HG03520 (cell line): Measurements from ENCODE around the gene KIAA1549.
"Not testable (repeated sequence)": the region's sequence is repeated elsewhere in the genome, so short reads cannot be mapped to it uniquely, and the experiment has no call there.

ENCODE experiments used
- ATAC-seq: cut with Tn5 transposase; IDR thresholded peaks from one replicate; pipeline ENCODE4 v1.9.1; 2021; ENCODE audit warnings: mild to moderate bottlenecking, moderate library complexity; ENCODE audit not compliant: unreplicated experiment

KIAA1549 gene

GRCh38 chr7:138821912-138822311 lies 159.3 kb downstream of the KIAA1549 start:
- ATAC-seq, result no peak

DNA sequence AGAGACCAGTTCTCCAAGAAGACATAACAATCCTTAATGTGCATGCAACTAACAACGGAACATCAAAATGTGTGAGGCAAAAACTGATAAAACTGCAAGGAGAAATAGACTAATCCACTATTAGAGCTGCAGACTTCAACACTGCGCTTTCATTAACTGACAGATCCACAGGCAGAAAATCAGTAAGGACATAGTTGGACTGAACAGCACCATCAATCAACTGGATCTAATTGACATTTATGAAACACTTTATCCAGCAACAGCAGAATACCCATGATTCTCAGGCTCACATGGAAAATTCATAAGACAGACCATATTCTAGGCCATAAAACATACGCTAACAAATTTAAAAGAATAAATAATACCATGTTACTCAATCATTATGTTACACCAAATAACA lies 161.6 kb downstream of the KIAA1549 start:
- ATAC-seq, result no peak

GRCh38 chr7:138816650-138817049 lies 164.5 kb downstream of the KIAA1549 start:
- no peak for ATAC-seq

DNA sequence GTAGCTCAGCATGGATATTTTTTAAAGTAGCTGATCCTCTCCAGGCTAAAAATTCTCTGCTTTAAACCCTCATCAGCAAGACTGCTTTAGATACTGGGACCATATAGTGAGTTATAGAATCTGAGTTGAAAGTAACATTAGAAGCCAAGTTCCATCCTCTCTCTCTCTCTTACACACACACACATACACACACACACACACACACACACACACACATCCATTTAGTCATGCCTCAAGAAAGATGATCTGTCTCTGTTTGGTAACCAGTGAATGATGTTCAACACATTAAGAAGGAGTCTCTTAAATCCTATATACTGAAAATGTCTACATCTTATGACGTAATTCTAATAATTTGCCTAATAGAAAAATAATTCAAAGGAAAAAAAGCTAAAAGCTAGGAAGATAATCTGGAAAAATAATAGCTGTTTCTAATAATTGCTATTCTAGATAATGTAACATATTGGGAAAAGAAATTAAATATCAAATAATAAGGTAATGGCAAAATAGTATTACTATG lies 166.3 kb downstream of the KIAA1549 start:
- ATAC-seq, result no peak

DNA sequence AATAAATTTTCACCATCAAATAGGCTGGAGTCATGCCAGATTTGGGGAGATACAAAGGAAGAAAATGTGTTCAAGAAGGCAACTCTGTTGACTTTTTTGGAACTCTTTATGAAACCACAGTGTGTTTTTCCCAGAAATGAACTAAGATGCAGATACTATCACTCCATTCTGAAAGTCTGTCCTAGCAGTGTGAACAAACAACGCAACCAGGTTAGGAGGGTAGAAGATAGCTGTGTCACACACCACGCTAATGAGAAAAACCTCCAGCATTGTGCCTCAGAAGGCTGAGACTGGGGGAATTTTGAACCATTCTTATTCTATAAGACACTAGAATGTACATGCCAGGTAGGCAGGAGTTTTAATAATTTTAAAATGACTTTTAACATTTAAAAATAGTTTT lies 167.2 kb downstream of the KIAA1549 start:
- no peak for ATAC-seq

DNA sequence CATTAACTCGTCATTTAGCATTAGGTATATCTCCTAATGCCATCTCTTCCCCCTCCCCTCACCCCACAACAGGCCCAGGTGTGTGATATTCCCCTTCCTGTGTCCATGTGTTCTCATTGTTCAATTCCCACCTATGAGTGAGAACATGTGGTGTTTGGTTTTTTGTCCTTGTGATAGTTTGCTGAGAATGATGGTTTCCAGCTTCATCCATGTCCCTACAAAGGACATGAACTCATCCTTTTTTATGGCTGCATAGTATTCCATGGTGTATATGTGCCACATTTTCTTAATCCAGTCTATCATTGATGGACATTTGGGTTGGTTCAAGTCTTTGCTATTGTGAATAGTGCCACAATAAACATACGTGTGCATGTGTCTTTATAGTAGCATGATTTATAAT lies 169.9 kb downstream of the KIAA1549 start:
- ATAC-seq, result not testable (repeated sequence)

- no peak for ATAC-seq
Measured at GRCh38 chr7:138809346-138809745, 171.8 kb downstream of the KIAA1549 start.

DNA sequence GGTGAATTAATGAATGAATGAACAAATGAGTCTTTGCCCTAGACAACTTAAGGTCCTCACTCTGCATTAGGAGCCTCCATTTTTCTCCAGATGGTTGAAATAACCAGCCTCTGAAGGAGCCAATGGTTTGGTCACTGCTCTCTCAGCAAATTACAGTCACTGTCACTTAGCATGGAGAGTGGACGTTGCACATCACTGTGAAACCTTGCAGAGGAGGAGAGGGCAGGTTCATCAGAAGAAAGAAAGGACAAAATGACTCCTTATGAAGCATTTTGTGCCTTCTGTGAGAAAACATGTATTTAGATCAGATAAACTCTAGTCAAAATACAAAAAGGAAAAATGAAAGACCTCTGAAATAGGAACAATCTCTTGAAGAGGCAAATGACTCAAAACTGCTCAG lies 176.6 kb downstream of the KIAA1549 start:
- ATAC-seq, result no peak

GRCh38 chr7:138802706-138803105 lies 178.5 kb downstream of the KIAA1549 start:
- no peak for ATAC-seq

GRCh38 chr7:138801256-138801655 lies 179.9 kb downstream of the KIAA1549 start:
- no peak for ATAC-seq

- no peak for ATAC-seq
Measured at GRCh38 chr7:138799336-138800000, 181.7 kb downstream of the KIAA1549 start.

DNA sequence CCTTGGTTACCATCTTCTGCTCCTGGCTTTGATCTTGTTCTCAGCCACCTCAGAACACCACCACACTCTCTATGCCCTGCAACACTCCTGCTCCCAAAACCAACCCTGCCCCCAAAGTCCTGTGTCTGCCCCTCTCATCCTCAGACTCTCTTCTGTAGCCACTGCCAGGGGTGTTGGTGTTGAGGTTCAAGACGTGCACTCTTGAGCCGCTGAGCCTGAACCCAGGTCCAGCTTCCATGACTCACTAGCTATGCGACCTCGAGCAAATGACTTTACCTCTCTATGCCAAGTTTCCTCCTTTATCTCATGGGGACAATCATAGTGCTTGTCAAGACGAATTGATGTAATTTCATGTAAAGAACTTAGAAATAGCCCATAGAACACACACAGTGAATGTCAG lies 182.4 kb downstream of the KIAA1549 start:
- no peak for ATAC-seq

DNA sequence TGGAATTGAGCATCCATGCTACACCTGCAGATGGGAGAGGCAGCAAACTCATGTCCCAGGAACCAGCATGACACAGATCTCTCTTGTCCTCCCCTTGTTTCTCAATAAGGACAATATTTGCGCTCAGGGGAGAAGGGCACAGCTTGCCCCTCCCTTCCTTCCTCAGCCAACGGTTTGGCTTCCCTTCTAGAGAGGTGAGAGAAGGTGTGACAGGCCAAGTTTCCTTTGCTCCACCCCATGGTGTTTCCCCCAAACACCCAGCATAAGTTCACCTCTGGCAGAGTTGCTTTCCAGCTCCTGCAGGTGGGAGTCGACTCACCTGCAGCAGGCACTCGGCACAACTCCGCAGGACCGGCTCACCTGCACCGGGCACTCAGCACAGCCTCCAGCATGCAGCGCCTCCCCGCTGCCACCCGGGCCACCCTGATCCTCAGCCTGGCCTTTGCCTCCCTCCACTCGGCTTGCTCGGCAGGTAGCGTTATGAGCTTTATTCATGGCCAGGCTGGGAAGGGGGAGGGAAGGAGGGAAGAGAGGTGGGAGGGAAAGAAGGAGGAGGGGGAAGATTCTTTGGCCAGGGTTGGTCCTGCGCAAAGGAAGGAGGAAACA lies 183.4 kb downstream of the KIAA1549 start, which contains the start of the genes ATP6V0A4 and TMEM213:
ATP6V0A4 (minus strand) TSS at position 482 of the 606 bp plus-strand sequence. CDS start 26,949 bp downstream, outside the sequence.
TMEM213 (plus strand) TSS at position 280 of the 606 bp plus-strand sequence; CDS start at position 391, 111 bp downstream.
- ATAC-seq, result no peak

- not testable (repeated sequence) for ATAC-seq
Measured at GRCh38 chr7:138797046-138797445, 184.1 kb downstream of the KIAA1549 start.

DNA sequence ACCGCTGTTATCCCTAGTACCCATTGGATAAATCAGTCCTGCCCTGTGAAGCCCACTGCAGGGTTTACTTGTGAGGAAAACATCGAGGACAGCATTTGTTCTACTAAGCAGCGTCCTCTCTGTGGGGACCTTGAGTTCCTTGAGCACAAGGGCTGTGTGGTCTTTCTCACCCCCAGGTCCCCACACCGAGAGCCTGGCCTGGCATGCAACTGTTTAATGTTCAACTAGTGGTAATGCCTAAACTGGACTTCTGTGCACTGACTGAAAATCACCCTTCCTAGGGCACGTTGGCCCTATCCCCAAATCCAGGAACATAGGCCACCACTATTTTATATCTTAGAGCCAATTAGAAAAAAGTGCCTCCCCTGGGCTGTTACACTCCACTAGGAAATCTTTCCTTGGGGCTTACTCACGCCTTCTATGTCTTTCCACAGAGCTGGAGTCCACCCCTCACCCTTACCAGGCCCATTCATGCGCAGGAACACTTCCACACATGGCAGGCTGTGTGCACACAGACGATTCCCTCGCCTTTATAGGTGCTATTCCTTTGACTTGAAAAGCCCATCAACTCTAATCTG lies 185.1 kb downstream of the KIAA1549 start:
- no peak for ATAC-seq

- ATAC-seq, result no peak
Measured at GRCh38 chr7:138785587-138786437, 195.4 kb downstream of the KIAA1549 start.

- no peak for ATAC-seq
Measured at GRCh38 chr7:138784692-138785091, 196.5 kb downstream of the KIAA1549 start.
